H1 (cell line): ENCODE measurements around the gene WDR75. TPM values are rescaled to one million over a fixed set of nuclear protein-coding genes. Genes with fewer than 3 reads are reported as not detected.

Experiments used
- polyA plus RNA-seq, 7 experiments: library from polyadenylated mRNA; depleted of rRNA in 3 of 7; stranded (reverse) in 5 of 7; unstranded in 2 of 7; fragments of >200 nt in 5 of 7; fragments of 200-250 nt in 2 of 7; gene quantifications; 1 replicate in 5 of 7; 2 replicates in 1 of 7; 4 replicates in 1 of 7; pipeline versions ENCODE4 v1.2.1 to v1.2.3, GENCODE V29; 2011 to 2013; ENCODE audit warnings: missing spikeins in 2 of 7, mixed read lengths in 2 of 7
- total RNA-seq: library from RNA; stranded (reverse); fragmentation: NEBNext Ultra II Directional; extraction: Animal tissue kit (Norgen Biotek cat#: 25700); gene quantifications from 2 replicates; pipeline ENCODE4 v1.2.1, GENCODE V29; 2021
- TF ChIP-seq, protein P1 (sequence below): fragments of 300-600 bp; sonication (generic); IDR thresholded peaks from 2 replicates; pipeline ENCODE4 v1.7.1; 2012; ENCODE audit warnings: low read length, moderate library complexity, mild to moderate bottlenecking, inconsistent platforms; ENCODE audit not compliant: insufficient replicate concordance

Gene WDR75
- total and polyA plus RNA-seq, 2 of the 8 experiments (the other 6 are each of a cell fraction or from before 2014, with no cell fraction given) = 26.9 to 77.1 TPM

DNA sequence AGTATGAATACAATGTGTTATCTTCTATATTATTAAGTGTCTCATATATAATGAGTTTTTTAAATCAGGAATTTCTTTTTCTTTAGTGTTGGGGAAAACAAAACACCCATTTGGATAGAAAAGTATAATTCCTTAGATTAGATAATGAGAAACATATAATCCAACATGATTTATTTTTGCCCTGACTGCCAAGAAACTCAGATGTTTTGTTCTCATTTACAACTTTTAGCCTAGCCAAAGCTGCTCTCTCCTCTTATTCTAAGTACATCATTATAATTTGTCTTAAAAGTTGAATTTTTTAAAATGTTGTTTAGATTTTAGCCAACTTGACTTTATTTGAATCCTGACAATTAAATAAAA, 70.7 kb downstream of the WDR75 start (continued):
- TF ChIP-seq, protein P1, sequence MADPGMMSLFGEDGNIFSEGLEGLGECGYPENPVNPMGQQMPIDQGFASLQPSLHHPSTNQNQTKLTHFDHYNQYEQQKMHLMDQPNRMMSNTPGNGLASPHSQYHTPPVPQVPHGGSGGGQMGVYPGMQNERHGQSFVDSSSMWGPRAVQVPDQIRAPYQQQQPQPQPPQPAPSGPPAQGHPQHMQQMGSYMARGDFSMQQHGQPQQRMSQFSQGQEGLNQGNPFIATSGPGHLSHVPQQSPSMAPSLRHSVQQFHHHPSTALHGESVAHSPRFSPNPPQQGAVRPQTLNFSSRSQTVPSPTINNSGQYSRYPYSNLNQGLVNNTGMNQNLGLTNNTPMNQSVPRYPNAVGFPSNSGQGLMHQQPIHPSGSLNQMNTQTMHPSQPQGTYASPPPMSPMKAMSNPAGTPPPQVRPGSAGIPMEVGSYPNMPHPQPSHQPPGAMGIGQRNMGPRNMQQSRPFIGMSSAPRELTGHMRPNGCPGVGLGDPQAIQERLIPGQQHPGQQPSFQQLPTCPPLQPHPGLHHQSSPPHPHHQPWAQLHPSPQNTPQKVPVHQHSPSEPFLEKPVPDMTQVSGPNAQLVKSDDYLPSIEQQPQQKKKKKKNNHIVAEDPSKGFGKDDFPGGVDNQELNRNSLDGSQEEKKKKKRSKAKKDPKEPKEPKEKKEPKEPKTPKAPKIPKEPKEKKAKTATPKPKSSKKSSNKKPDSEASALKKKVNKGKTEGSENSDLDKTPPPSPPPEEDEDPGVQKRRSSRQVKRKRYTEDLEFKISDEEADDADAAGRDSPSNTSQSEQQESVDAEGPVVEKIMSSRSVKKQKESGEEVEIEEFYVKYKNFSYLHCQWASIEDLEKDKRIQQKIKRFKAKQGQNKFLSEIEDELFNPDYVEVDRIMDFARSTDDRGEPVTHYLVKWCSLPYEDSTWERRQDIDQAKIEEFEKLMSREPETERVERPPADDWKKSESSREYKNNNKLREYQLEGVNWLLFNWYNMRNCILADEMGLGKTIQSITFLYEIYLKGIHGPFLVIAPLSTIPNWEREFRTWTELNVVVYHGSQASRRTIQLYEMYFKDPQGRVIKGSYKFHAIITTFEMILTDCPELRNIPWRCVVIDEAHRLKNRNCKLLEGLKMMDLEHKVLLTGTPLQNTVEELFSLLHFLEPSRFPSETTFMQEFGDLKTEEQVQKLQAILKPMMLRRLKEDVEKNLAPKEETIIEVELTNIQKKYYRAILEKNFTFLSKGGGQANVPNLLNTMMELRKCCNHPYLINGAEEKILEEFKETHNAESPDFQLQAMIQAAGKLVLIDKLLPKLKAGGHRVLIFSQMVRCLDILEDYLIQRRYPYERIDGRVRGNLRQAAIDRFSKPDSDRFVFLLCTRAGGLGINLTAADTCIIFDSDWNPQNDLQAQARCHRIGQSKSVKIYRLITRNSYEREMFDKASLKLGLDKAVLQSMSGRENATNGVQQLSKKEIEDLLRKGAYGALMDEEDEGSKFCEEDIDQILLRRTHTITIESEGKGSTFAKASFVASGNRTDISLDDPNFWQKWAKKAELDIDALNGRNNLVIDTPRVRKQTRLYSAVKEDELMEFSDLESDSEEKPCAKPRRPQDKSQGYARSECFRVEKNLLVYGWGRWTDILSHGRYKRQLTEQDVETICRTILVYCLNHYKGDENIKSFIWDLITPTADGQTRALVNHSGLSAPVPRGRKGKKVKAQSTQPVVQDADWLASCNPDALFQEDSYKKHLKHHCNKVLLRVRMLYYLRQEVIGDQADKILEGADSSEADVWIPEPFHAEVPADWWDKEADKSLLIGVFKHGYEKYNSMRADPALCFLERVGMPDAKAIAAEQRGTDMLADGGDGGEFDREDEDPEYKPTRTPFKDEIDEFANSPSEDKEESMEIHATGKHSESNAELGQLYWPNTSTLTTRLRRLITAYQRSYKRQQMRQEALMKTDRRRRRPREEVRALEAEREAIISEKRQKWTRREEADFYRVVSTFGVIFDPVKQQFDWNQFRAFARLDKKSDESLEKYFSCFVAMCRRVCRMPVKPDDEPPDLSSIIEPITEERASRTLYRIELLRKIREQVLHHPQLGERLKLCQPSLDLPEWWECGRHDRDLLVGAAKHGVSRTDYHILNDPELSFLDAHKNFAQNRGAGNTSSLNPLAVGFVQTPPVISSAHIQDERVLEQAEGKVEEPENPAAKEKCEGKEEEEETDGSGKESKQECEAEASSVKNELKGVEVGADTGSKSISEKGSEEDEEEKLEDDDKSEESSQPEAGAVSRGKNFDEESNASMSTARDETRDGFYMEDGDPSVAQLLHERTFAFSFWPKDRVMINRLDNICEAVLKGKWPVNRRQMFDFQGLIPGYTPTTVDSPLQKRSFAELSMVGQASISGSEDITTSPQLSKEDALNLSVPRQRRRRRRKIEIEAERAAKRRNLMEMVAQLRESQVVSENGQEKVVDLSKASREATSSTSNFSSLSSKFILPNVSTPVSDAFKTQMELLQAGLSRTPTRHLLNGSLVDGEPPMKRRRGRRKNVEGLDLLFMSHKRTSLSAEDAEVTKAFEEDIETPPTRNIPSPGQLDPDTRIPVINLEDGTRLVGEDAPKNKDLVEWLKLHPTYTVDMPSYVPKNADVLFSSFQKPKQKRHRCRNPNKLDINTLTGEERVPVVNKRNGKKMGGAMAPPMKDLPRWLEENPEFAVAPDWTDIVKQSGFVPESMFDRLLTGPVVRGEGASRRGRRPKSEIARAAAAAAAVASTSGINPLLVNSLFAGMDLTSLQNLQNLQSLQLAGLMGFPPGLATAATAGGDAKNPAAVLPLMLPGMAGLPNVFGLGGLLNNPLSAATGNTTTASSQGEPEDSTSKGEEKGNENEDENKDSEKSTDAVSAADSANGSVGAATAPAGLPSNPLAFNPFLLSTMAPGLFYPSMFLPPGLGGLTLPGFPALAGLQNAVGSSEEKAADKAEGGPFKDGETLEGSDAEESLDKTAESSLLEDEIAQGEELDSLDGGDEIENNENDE = no peak
- TF ChIP-seq, all 59 proteins: peak for 0
